ENCODE measurements around the gene MSI2.

Gene MSI2

GRCh38 chr17:57631871-57632270, 375.5 kb downstream of the MSI2 start:
- FAIRE-seq: no peak

- FAIRE-seq: no peak
These were observed 376.0 kb downstream of the MSI2 start for GRCh38 chr17:57632294-57632693.

GRCh38 chr17:57633236-57633635, 376.9 kb downstream of the MSI2 start:
- no peak for FAIRE-seq

GRCh38 chr17:57634713-57635465, 378.6 kb downstream of the MSI2 start:
- no peak for FAIRE-seq

- no peak for FAIRE-seq
These were observed 380.0 kb downstream of the MSI2 start for GRCh38 chr17:57636274-57636673.

GRCh38 chr17:57636985-57637665, 380.8 kb downstream of the MSI2 start:
- no peak for FAIRE-seq

- no peak for FAIRE-seq
These were observed 381.3 kb downstream of the MSI2 start for GRCh38 chr17:57637666-57638010.

- FAIRE-seq: no peak
These were observed 382.0 kb downstream of the MSI2 start for GRCh38 chr17:57638284-57638683.

GRCh38 chr17:57639381-57639780, 383.1 kb downstream of the MSI2 start:
- FAIRE-seq: no peak

- no peak for FAIRE-seq
These were observed 383.8 kb downstream of the MSI2 start for GRCh38 chr17:57640079-57640478.

GRCh38 chr17:57641761-57642160, 385.4 kb downstream of the MSI2 start:
- no peak for FAIRE-seq

- no peak for FAIRE-seq
These were observed 386.7 kb downstream of the MSI2 start for GRCh38 chr17:57643062-57643461.

- FAIRE-seq: no peak
These were observed 388.0 kb downstream of the MSI2 start for GRCh38 chr17:57644326-57644725.

- no peak for FAIRE-seq
These were observed 389.8 kb downstream of the MSI2 start for GRCh38 chr17:57645950-57646665.

- FAIRE-seq: no peak
These were observed 392.4 kb downstream of the MSI2 start for GRCh38 chr17:57648720-57649119.

- no peak for FAIRE-seq
These were observed 392.9 kb downstream of the MSI2 start for GRCh38 chr17:57649191-57649590.

- no peak for FAIRE-seq
These were observed 393.6 kb downstream of the MSI2 start for GRCh38 chr17:57649731-57650484.

GRCh38 chr17:57650548-57650947, 394.2 kb downstream of the MSI2 start:
- FAIRE-seq: no peak

- FAIRE-seq: no peak
These were observed 395.1 kb downstream of the MSI2 start for GRCh38 chr17:57651451-57651850.

GRCh38 chr17:57651996-57652395, 395.7 kb downstream of the MSI2 start:
- no peak for FAIRE-seq

GRCh38 chr17:57652811-57653210, 396.5 kb downstream of the MSI2 start:
- no peak for FAIRE-seq

GRCh38 chr17:57653279-57653678, 397.0 kb downstream of the MSI2 start:
- FAIRE-seq: no peak
